K562 (cell line): Measurements from ENCODE around the gene PIGC. TPM values are rescaled to one million over a fixed set of nuclear protein-coding genes. Genes with fewer than 3 reads are reported as not detected.

ENCODE experiments used
- ARID3B ChIP-seq: fragments of 250-450 bp; sonication (Bioruptor Pico); IDR thresholded peaks from 2 replicates; pipeline ENCODE4 v1.4.0; 2020; ENCODE audit warnings: borderline replicate concordance
- CLOCK ChIP-seq: fragments of 250-450 bp; sonication (Bioruptor Pico); IDR thresholded peaks from 2 replicates; pipeline ENCODE4 v1.4.0; 2020; ENCODE audit warnings: mild to moderate bottlenecking, moderate library complexity, borderline replicate concordance
- GTF2B ChIP-seq: IDR thresholded peaks from 2 replicates; pipeline ENCODE4 v1.6.1; 2011; ENCODE audit not compliant: insufficient read length; ENCODE audit errors: extremely low read depth
- HBP1 ChIP-seq: fragments of 450-650 bp; formaldehyde crosslinking; IDR thresholded peaks from 2 replicates; pipeline ENCODE4 v1.4.0; 2022; ENCODE audit warnings: missing genetic modification characterization
- HMGXB4 ChIP-seq: sonication (generic); formaldehyde crosslinking; IDR thresholded peaks from 2 replicates; pipeline ENCODE4 v1.8.1; 2023; ENCODE audit warnings: mild to moderate bottlenecking, missing genetic modification reagents
- HOMEZ ChIP-seq: fragments of 250-450 bp; sonication (Bioruptor Pico); IDR thresholded peaks from 2 replicates; pipeline ENCODE4 v1.4.0; 2020; ENCODE audit warnings: mild to moderate bottlenecking, moderate library complexity
- IRF1 ChIP-seq: sonication (generic); formaldehyde crosslinking; IDR thresholded peaks from 2 replicates; pipeline ENCODE4 v1.8.0; 2022; ENCODE audit warnings: missing genetic modification reagents, mild to moderate bottlenecking, borderline replicate concordance
- MAX ChIP-seq: sonication (generic); formaldehyde crosslinking; IDR thresholded peaks from 2 replicates; pipeline ENCODE4 v1.9.0; 2022; ENCODE audit warnings: mild to moderate bottlenecking, missing genetic modification reagents
- MTA3 ChIP-seq: fragments of 450-650 bp; formaldehyde crosslinking; IDR thresholded peaks from 2 replicates; pipeline ENCODE4 v1.6.1; 2017; ENCODE audit warnings: mild to moderate bottlenecking, borderline replicate concordance
- PHB2 ChIP-seq: fragments of 450-650 bp; IDR thresholded peaks from 2 replicates; pipeline ENCODE4 v1.6.1; 2017; ENCODE audit warnings: low read depth
- PPARD ChIP-seq: fragments of 250-450 bp; sonication (Bioruptor Pico); IDR thresholded peaks from 2 replicates; pipeline ENCODE4 v1.8.0; 2022; ENCODE audit warnings: inconsistent platforms, mild to moderate bottlenecking, moderate library complexity
- RBM17 ChIP-seq: fragments of 200-400 bp; formaldehyde crosslinking; IDR thresholded peaks from 2 replicates; pipeline ENCODE4 v1.6.1; 2017; ENCODE audit warnings: low read depth, mild to moderate bottlenecking, low read length, borderline replicate concordance
- TEAD1 ChIP-seq, 2 experiments: fragments of 450-650 bp in 1 of 2; sonication (generic) in 1 of 2; formaldehyde crosslinking; IDR thresholded peaks; 2 replicates each; pipeline versions ENCODE4 v1.4.0 to v1.8.0; 2020 to 2022; ENCODE audit warnings: mild to moderate bottlenecking in 2 of 2, missing genetic modification reagents in 1 of 2
- ZBTB17 ChIP-seq: fragments of 450-650 bp; formaldehyde crosslinking; IDR thresholded peaks from 2 replicates; pipeline ENCODE4 v1.4.0; 2020; ENCODE audit warnings: mild to moderate bottlenecking
- polyA plus RNA-seq, 8 experiments: library from polyadenylated mRNA; depleted of rRNA in 4 of 8; stranded (reverse) in 5 of 8; unstranded in 3 of 8; fragments of >200 nt; fragmentation: Nextera tagmentation in 2 of 8; fragmentation: Illumina TruSeq in 1 of 8; extraction: Ambion mirVana in 2 of 8; extraction: Trizol in 1 of 8; gene quantifications; 2 replicates each; pipeline versions ENCODE4 v1.2.1 to v1.2.3, GENCODE V29; 2011 to 2014; ENCODE audit warnings: inconsistent platforms in 1 of 8, missing spikeins in 1 of 8
- total RNA-seq, 7 experiments: library from RNA; depleted of rRNA in 6 of 7; stranded (reverse); fragments of >200 nt in 6 of 7; fragmentation: Illumina TruSeq in 2 of 7; extraction: Trizol in 2 of 7; gene quantifications; 2 replicates each; pipeline versions ENCODE4 v1.2.1 to v1.2.3, GENCODE V29; 2011 to 2021; ENCODE audit warnings: low replicate concordance in 1 of 7

The PIGC gene
- total and polyA plus RNA-seq, 9 of the 15 experiments (the other 6 are each of a cell fraction or from before 2014, with no cell fraction given): 30.5 to 97.9 (median 54.7) TPM

GRCh38 chr1:172443666-172444453 is at the start of gene PIGC (continued):
- peak; percentile 69 for TF ChIP-seq MAX
- TF ChIP-seq HMGXB4 (CRISPR knock-in tag): peak; percentile 99
- no peak for TF ChIP-seq PPARD
- TF ChIP-seq IRF1 (CRISPR knock-in tag): 0 out of 2 replicates have a peak, but pooled peaks have one; percentile 9
- TF ChIP-seq TEAD1 (CRISPR knock-in tag; IDR thresholded peaks at IDR 0.05): peak; percentile 18 to 77; a peak in 2 of 4 replicates
- no peak for TF ChIP-seq GTF2B
- peak; percentile 63; the same call in 1 of the 2 replicates for TF ChIP-seq ZBTB17
- TF ChIP-seq ARID3B (CRISPR knock-in tag): no peak
- no peak for TF ChIP-seq CLOCK (CRISPR knock-in tag)
- TF ChIP-seq HBP1 (CRISPR knock-in tag): no peak
- TF ChIP-seq RBM17: no peak
- peak; percentile 95 for TF ChIP-seq MTA3
- TF ChIP-seq PHB2: no peak
- no peak for TF ChIP-seq HOMEZ
